PC-3 (cell line): ENCODE measurements around the gene SRRM5.

ENCODE experiments used
- EZH2 ChIP-seq: fragments of 300-600 bp; sonication (generic); IDR thresholded peaks from one replicate; pipeline ENCODE4 v1.6.1; 2017; ENCODE audit warnings: antibody characterized with exemption, mild to moderate bottlenecking, low read length; ENCODE audit not compliant: unreplicated experiment
- EZH2phosphoT487 ChIP-seq: fragments of 300-600 bp; sonication (generic); IDR thresholded peaks from 2 replicates; pipeline ENCODE4 v1.6.1; 2018; ENCODE audit warnings: mild to moderate bottlenecking, antibody characterized with exemption, low read length, borderline replicate concordance
- TF ChIP-seq, protein P1 (sequence below): fragments of 300-600 bp; sonication (generic); conservative IDR thresholded peaks from 2 replicates; pipeline ENCODE4 v1.5.1; 2017; ENCODE audit warnings: antibody characterized with exemption, low read depth, mild to moderate bottlenecking, low read length

DNA sequence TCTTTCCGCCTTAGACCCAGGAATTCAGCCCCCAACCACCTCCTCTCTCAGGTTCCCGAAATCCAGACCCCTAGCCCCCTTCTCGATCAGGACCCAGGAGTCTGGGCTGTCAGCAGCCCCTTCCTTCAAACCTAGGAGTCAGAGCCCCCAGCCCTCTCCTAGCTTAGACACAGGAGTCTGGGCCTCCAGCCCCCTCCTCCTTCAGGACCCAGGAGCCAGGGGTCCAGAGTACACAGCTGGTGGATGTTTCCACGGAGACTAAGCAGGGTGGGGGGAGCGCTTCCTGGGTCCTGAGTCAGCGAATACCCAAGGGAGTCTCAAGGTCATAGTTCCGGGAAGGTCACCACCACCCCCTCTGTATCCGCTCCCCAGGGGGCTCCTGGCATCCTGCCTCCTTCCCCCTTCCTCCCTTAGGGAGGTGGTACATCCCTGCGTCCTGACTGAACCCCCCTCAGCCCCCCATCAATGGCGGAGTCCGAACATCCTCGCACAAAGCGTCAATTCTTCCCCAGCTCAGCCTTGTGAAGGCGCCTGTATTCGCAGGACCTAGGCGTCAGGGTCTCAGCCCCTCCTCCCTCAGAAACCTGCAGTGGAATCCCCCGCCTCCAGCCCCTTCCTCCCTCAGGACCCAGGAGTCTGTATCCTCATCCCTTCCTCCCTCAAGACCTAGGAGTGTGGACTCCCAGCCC, 23.1 kb downstream of the SRRM5 start:
- TF ChIP-seq EZH2 (no peak), EZH2phosphoT487 (no peak)
- TF ChIP-seq, protein P1, sequence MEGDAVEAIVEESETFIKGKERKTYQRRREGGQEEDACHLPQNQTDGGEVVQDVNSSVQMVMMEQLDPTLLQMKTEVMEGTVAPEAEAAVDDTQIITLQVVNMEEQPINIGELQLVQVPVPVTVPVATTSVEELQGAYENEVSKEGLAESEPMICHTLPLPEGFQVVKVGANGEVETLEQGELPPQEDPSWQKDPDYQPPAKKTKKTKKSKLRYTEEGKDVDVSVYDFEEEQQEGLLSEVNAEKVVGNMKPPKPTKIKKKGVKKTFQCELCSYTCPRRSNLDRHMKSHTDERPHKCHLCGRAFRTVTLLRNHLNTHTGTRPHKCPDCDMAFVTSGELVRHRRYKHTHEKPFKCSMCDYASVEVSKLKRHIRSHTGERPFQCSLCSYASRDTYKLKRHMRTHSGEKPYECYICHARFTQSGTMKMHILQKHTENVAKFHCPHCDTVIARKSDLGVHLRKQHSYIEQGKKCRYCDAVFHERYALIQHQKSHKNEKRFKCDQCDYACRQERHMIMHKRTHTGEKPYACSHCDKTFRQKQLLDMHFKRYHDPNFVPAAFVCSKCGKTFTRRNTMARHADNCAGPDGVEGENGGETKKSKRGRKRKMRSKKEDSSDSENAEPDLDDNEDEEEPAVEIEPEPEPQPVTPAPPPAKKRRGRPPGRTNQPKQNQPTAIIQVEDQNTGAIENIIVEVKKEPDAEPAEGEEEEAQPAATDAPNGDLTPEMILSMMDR: no peak
